Measurements from ENCODE around the gene PSAP. TPM values are rescaled to one million over a fixed set of nuclear protein-coding genes. Genes with fewer than 3 reads are reported as not detected.

The PSAP gene
- total RNA-seq, 3 donors from 2014 or later = 96.4 to 125 (median 97.9) TPM

- DNase-seq (no peak), ATAC-seq (no peak)
- Mint-ChIP-seq H3K36me3 (ENCODE audit: insufficient read depth) (peaks cover 38% of the 10 kb centered on the region), H3K9me3 (no peaks in the 10 kb centered on the region), H3K4me3 (no peak overlapping the region), H3K4me1 (ENCODE audit: low read depth) (peaks cover 7% of the 10 kb centered on the region), H3K27me3 (ENCODE audit: low read depth) (no peaks in the 10 kb centered on the region)
Measured at GRCh38 chr10:71817831-71818655, 33.0 kb downstream of the PSAP start.

GRCh38 chr10:71816936-71817618 is 34.0 kb downstream of the PSAP start:
- H3K4me1 Mint-ChIP-seq (ENCODE audit: low read depth) = peaks cover under 1% of the 10 kb centered on the region
- no peak for DNase-seq
- H3K27me3 Mint-ChIP-seq (ENCODE audit: low read depth) = no peaks in the 10 kb centered on the region
- peaks cover 32% of the 10 kb centered on the region for H3K36me3 Mint-ChIP-seq (ENCODE audit: insufficient read depth)
- H3K9me3 Mint-ChIP-seq = no peaks in the 10 kb centered on the region
- no peak for ATAC-seq
- no peak overlapping the region for H3K4me3 Mint-ChIP-seq

DNA sequence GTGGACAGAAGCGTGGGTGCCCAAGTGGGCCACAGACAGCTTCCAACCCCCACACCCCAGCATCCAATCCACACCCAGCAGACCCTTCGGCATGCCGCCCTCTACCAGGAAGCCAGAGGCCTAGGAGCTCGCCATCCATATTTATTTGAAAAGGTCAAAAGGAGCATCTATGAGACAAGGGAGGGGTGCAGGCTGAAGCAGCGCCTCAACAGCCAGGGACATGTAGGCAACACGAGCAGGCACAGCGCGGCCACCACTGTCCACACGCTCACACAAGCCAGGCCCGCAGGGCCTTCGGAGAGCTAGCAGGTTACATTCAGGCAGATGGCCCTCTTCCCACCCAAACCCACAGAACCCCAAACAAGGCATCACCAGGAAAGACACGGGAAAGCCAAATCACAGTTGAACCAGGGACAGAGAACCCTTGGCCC is 34.6 kb downstream of the PSAP start:
- no peak for DNase-seq
- H3K9me3 Mint-ChIP-seq = no peaks in the 10 kb centered on the region
- H3K4me1 Mint-ChIP-seq (ENCODE audit: low read depth) = no peaks in the 10 kb centered on the region
- H3K4me3 Mint-ChIP-seq = no peak overlapping the region
- no peak for ATAC-seq
- H3K27me3 Mint-ChIP-seq (ENCODE audit: low read depth) = no peaks in the 10 kb centered on the region
- peaks cover 27% of the 10 kb centered on the region for H3K36me3 Mint-ChIP-seq (ENCODE audit: insufficient read depth)

GRCh38 chr10:71815515-71816130 is 35.4 kb downstream of the PSAP start:
- DNase-seq (no peak), ATAC-seq (no peak)
- Mint-ChIP-seq H3K27me3 (ENCODE audit: low read depth) (no peaks in the 10 kb centered on the region), H3K4me3 (no peak overlapping the region), H3K9me3 (no peaks in the 10 kb centered on the region), H3K36me3 (ENCODE audit: insufficient read depth) (peaks cover 22% of the 10 kb centered on the region), H3K4me1 (ENCODE audit: low read depth) (no peaks in the 10 kb centered on the region)

- Mint-ChIP-seq H3K36me3 (ENCODE audit: insufficient read depth) (peaks cover 22% of the 10 kb centered on the region), H3K9me3 (no peaks in the 10 kb centered on the region), H3K27me3 (ENCODE audit: low read depth) (no peaks in the 10 kb centered on the region), H3K4me3 (no peak overlapping the region), H3K4me1 (ENCODE audit: low read depth) (no peaks in the 10 kb centered on the region)
- DNase-seq (no peak), ATAC-seq (no peak)
Measured at GRCh38 chr10:71814922-71815411, 36.1 kb downstream of the PSAP start.

GRCh38 chr10:71812913-71813590 is 38.0 kb downstream of the PSAP start:
- Mint-ChIP-seq H3K4me1 (ENCODE audit: low read depth) (no peaks in the 10 kb centered on the region), H3K9me3 (no peaks in the 10 kb centered on the region), H3K27me3 (ENCODE audit: low read depth) (no peaks in the 10 kb centered on the region), H3K36me3 (ENCODE audit: insufficient read depth) (peaks cover 15% of the 10 kb centered on the region), H3K4me3 (no peak overlapping the region)
- ATAC-seq (no peak), DNase-seq (no peak)

DNA sequence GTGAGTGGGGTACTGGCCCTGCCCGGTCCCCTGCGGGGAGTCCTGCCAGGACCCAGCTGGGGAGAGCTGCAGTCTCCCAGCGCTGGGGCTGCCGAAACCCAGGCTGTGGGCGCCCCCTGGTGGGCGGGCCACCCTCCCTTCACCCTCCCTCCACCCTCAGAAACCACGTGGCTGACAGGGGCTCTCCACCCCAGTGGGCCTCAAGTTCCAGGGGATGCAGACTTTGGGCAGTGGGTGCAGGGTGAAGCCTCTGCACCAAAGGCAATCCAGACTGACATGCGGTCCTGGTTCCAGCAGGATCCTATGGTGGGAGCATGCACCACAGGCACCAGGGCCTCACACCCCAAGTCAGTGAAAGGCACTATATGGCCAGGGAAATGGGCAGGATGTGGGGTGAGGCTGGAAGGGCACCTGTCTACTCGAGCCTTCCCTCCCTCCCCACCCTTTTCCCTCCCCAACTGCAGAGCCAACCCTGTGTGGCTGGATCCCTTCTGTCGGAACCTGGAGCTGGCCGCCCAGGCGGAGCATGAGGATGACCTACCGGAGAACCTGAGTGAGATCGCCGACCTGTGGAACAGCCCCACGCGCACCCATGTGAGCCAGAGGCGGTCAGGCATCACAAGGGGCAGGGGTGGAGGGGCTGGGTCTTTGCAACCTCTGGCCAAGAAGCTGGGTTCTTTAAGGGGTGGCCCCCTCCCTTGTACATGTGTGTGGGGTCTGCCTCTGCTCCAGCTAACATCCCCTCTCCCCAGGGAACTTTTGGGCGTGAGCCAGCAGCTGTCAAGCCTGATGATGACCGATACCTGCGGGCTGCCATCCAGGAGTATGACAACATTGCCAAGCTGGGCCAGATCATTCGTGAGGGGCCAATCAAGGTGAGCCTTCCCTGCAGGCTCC is 38.8 kb downstream of the PSAP start:
- DNase-seq (peak; percentile 82), ATAC-seq (peak; percentile 93 to 96)
- no peaks in the 10 kb centered on the region for H3K27me3 Mint-ChIP-seq (ENCODE audit: low read depth)
- no peaks in the 10 kb centered on the region for H3K9me3 Mint-ChIP-seq
- no peaks in the 10 kb centered on the region for H3K4me1 Mint-ChIP-seq (ENCODE audit: low read depth)
- peaks cover 11% of the 10 kb centered on the region for H3K36me3 Mint-ChIP-seq (ENCODE audit: insufficient read depth)
- H3K4me3 Mint-ChIP-seq = no peak overlapping the region

DNA sequence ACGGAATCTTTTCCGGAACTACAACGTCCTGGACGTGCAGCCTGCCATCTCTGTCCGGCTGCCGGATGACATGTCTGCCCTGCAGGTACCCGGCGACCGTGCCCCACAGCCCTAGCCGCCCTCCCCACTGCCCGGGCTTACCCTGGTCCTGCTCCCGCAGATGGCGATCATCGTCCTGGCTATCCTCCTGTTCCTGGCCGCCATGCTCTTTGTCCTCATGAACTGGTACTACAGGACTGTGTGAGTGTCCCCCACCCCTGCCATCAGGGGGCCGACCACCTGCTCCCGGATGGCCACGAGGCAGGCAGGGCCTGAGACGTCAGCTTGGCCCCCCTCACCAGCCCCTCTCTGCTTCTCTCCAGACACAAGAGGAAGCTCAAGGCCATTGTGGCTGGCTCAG is 39.7 kb downstream of the PSAP start:
- Mint-ChIP-seq H3K4me3 (no peak overlapping the region), H3K9me3 (no peaks in the 10 kb centered on the region), H3K27me3 (ENCODE audit: low read depth) (no peaks in the 10 kb centered on the region), H3K4me1 (ENCODE audit: low read depth) (no peaks in the 10 kb centered on the region), H3K36me3 (ENCODE audit: insufficient read depth) (peaks cover 6% of the 10 kb centered on the region)
- DNase-seq (no peak), ATAC-seq (no peak)

DNA sequence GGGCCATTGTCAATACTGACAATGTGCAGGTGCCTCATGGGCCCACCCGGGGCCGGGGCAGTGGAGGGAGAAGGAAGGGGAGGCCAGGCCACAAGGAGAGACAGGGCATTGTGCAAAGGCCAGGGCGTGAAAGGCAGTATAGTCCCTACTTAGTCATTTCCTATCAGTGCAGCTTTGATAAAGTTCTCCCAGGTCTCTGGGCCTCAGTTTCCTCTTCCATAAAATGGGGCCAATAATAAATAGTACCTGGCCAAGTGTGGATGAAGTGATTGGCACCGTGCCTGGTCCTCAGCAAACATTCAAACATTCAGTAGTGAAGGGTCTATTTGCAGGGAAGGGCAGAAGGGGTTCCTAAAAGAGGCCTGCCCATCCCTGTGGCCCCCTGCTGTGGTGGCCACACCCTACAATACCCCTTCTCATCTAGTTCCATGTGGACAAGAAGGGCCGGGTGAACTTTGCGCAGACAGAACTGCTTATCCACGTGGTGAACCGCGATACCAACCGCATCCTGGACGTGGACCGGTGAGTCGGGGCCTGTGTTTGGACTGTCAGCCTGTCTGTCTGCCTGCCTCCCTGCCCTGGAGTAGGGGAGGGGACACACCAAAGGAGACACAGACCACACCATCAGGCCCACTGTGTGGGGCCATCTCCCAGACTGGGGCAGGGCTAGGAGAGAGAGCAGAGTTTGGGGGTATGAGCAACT is 40.9 kb downstream of the PSAP start:
- ATAC-seq (no peak), DNase-seq (no peak)
- H3K9me3 Mint-ChIP-seq = no peaks in the 10 kb centered on the region
- no peaks in the 10 kb centered on the region for H3K4me1 Mint-ChIP-seq (ENCODE audit: low read depth)
- H3K36me3 Mint-ChIP-seq (ENCODE audit: insufficient read depth) = no peaks in the 10 kb centered on the region
- H3K4me3 Mint-ChIP-seq = no peak overlapping the region
- no peaks in the 10 kb centered on the region for H3K27me3 Mint-ChIP-seq (ENCODE audit: low read depth)

- DNase-seq (no peak), ATAC-seq (no peak)
- Mint-ChIP-seq H3K9me3 (no peaks in the 10 kb centered on the region), H3K4me1 (ENCODE audit: low read depth) (no peaks in the 10 kb centered on the region), H3K4me3 (no peak overlapping the region), H3K27me3 (ENCODE audit: low read depth) (no peaks in the 10 kb centered on the region), H3K36me3 (ENCODE audit: insufficient read depth) (no peaks in the 10 kb centered on the region)
Measured at GRCh38 chr10:71809628-71810027, 41.4 kb downstream of the PSAP start.

GRCh38 chr10:71807557-71808510 is 43.2 kb downstream of the PSAP start:
- ATAC-seq (no peak), DNase-seq (no peak)
- H3K27me3 Mint-ChIP-seq (ENCODE audit: low read depth) = no peaks in the 10 kb centered on the region
- no peaks in the 10 kb centered on the region for H3K9me3 Mint-ChIP-seq
- no peaks in the 10 kb centered on the region for H3K36me3 Mint-ChIP-seq (ENCODE audit: insufficient read depth)
- H3K4me1 Mint-ChIP-seq (ENCODE audit: low read depth) = no peaks in the 10 kb centered on the region
- no peak overlapping the region for H3K4me3 Mint-ChIP-seq
